Fibroblast of villous mesenchyme (primary cell): ENCODE measurements around the gene HACD3. TPM values are rescaled to one million over a fixed set of nuclear protein-coding genes. Genes with fewer than 3 reads are reported as not detected.
A peak's percentile ranks its signal among the peaks of the same experiment; 100 is the strongest.

Source experiments
- DNase-seq: peaks from one replicate; pipeline ENCODE4 v3.0.0-alpha.2; 2010; ENCODE audit warnings: low read depth
- H3K4me3 ChIP-seq: 2 replicates; pipeline ENCODE4 v1.5.1; 2011; ENCODE audit warnings: low read depth, mild to moderate bottlenecking, low read length
- CTCF ChIP-seq: IDR thresholded peaks from 2 replicates; pipeline ENCODE4 v1.5.1; 2012; ENCODE audit warnings: low read depth, mild to moderate bottlenecking, low read length; ENCODE audit not compliant: insufficient read depth
- small RNA-seq: library from RNA; depleted of rRNA; stranded (forward); fragments of <200 nt; gene quantifications from one replicate; pipeline ENCODE3, GENCODE V24; 2012
- total RNA-seq: library from RNA; depleted of rRNA; stranded (reverse); fragments of >200 nt; gene quantifications from 2 replicates; pipeline ENCODE4 v1.2.3, GENCODE V29; 2012

HACD3 gene
- total RNA-seq, 1 donor = 92.0 TPM

- no peak overlapping the region for H3K4me3 ChIP-seq
- DNase-seq = peak; percentile 73
- no peak for TF ChIP-seq CTCF
These were observed 89.5 kb downstream of the HACD3 start for GRCh38 chr15:65619626-65620290.

- no peak overlapping the region for H3K4me3 ChIP-seq
- DNase-seq = no peak
- no peak for TF ChIP-seq CTCF
These were observed 90.6 kb downstream of the HACD3 start for GRCh38 chr15:65620833-65621232.

- DNase-seq = no peak
- no peak for TF ChIP-seq CTCF
- H3K4me3 ChIP-seq = no peak within 1 kb of the TSS
These were observed 91.4 kb downstream of the HACD3 start, which contains the start of gene SLC24A1 for GRCh38 chr15:65621638-65622037. SLC24A1 (plus strand) TSS chr15:65621938; CDS start chr15:65624081, 2,143 bp downstream.

GRCh38 chr15:65623103-65623502, 92.8 kb downstream of the HACD3 start:
- H3K4me3 ChIP-seq = no peak overlapping the region
- no peak for DNase-seq
- no peak for TF ChIP-seq CTCF

GRCh38 chr15:65626856-65627255, 96.6 kb downstream of the HACD3 start:
- no peak overlapping the region for H3K4me3 ChIP-seq
- no peak for DNase-seq
- no peak for TF ChIP-seq CTCF

Small RNAs within 50 kb of the gene (small RNA-seq; reads per million reads assigned to genes)
- gene RF00019 (not detected), gene RNU6-19P (not detected)

Other genes with a start within 250 kb of the HACD3 start
- 3.0 and 4.5 TPM in 2 replicates for gene PARP16, start 243.6 kb upstream of the HACD3 start, total RNA-seq
- gene RNU5A-1, start 234.4 kb upstream of the HACD3 start, total RNA-seq = not detected in 2 replicates
- not detected in 2 replicates for gene RNU5B-1, start 225.8 kb upstream of the HACD3 start, total RNA-seq
- under 0.01 TPM in 2 replicates for gene IGDCC3, start 152.5 kb upstream of the HACD3 start, total RNA-seq
- gene IGDCC4, start 107.5 kb upstream of the HACD3 start, total RNA-seq = 2.9 and 3.0 TPM in 2 replicates
- gene DPP8, start 12.8 kb upstream of the HACD3 start, total RNA-seq = 41.6 and 49.2 TPM in 2 replicates
- gene INTS14, start 80.7 kb downstream of the HACD3 start, total RNA-seq = 41.0 and 41.2 TPM in 2 replicates
- gene SLC24A1, start 91.5 kb downstream of the HACD3 start, total RNA-seq = 5.2 and 9.3 TPM in 2 replicates